Limb (tissue), 2 donors: ENCODE measurements around the gene CYTH4.

ENCODE experiments used
- DNase-seq, 2 donors: peaks; one replicate each; pipeline ENCODE4 v3.0.0-alpha.2; 2016; ENCODE audit errors: extremely low spot score in 2 of 2

CYTH4 gene

GRCh38 chr22:37290737-37291136 is 8.4 kb downstream of the CYTH4 start:
- no peak for DNase-seq

GRCh38 chr22:37291559-37292298 is 9.4 kb downstream of the CYTH4 start:
- DNase-seq, result no peak

DNA sequence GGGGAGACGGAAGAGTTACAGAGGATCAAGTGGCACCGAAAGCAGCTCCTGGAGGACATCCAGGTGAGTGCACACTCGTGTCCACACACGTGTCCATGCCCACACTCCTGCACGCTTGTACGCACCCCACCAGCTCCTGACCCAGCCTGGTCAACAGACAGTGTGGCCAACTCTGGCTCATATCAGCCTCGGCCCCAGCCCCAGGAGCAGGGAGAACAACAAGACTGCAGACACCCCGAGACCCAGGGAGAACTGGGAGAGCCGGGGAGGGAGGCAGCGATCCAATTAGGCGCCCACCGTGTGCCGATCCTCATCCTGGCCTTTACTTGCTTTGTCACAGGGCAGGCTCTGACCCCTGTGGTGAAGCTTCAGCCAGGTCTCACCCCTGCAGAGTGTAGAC is 10.3 kb downstream of the CYTH4 start:
- no peak for DNase-seq

- no peak for DNase-seq
These were observed 10.9 kb downstream of the CYTH4 start for GRCh38 chr22:37293172-37293571.

- no peak for DNase-seq
These were observed 12.4 kb downstream of the CYTH4 start for GRCh38 chr22:37294747-37295146.

- DNase-seq, result no peak
These were observed 13.0 kb downstream of the CYTH4 start for GRCh38 chr22:37295213-37295886.

- DNase-seq, result no peak
These were observed 13.6 kb downstream of the CYTH4 start for GRCh38 chr22:37295946-37296345.

DNA sequence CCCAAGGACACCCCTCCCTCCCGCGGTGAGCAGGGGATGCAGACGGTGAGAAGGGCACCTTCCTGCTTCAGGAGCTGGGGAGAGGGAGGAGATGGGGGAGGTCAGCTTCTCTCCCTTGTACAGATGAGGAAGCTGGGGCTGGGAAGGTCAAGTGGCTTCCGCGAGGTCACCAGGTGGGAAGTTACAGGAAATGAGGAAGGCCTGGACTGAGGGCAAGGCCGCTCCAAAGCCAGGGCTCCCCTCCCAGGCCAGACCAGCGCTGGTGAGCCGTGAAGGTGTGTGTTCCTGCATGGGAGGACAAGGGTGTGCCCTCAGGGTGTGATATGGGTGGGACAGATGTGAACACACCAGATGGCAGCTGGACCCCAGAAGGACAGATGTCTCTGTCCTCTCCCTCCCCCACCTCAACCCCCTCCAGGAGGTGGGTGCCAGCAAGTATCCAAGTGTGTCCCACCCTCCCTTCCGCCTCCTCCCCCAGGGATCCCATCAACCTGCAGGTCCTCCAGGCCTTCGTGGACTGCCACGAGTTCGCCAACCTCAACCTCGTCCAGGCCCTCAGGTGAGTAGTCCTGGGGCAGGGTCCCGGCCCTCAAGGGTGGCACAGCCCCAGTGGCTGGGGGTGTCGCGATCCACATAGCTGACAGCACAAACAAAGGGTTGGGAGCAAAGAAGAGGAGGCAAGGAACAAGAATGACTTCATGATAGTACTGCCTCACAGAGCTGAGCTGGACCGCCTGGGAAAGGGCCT is 16.6 kb downstream of the CYTH4 start:
- no peak for DNase-seq

- DNase-seq, result no peak
These were observed 17.7 kb downstream of the CYTH4 start for GRCh38 chr22:37299969-37300509.

- no peak for DNase-seq
These were observed 18.3 kb downstream of the CYTH4 start for GRCh38 chr22:37300551-37301017.

DNA sequence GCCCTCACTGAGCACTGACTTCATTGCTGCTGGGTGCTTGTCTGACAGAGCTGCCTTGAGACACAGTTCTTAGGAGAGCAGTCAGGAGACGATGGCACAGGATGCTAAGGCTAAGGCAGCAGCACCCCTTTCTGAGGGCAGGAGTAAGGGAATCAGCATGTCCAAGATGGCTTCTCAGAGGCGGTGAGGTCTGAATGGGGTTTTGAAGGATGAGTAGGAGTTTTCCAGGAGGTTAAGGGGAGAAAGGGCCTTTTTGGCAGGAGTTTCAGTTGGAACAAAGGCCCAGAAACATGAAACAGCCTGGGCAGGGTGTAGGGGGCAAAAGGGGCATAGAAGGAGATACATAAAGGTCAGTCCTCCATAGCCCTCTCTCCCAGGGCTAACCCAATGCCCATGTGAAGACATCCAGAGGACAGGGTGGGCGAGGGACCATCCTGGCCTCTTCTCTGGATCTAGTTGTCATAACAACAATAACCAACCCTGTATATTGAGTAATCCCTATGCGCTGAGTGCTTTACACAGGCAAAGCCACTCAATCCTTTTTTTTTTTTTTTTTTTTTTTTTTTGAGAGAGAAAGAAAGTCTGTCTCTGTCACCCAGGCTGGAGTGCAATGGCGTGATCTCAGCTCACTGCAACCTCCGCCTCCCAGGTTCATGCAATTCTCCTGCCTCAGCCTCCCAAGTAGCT is 19.0 kb downstream of the CYTH4 start:
- no peak for DNase-seq

DNA sequence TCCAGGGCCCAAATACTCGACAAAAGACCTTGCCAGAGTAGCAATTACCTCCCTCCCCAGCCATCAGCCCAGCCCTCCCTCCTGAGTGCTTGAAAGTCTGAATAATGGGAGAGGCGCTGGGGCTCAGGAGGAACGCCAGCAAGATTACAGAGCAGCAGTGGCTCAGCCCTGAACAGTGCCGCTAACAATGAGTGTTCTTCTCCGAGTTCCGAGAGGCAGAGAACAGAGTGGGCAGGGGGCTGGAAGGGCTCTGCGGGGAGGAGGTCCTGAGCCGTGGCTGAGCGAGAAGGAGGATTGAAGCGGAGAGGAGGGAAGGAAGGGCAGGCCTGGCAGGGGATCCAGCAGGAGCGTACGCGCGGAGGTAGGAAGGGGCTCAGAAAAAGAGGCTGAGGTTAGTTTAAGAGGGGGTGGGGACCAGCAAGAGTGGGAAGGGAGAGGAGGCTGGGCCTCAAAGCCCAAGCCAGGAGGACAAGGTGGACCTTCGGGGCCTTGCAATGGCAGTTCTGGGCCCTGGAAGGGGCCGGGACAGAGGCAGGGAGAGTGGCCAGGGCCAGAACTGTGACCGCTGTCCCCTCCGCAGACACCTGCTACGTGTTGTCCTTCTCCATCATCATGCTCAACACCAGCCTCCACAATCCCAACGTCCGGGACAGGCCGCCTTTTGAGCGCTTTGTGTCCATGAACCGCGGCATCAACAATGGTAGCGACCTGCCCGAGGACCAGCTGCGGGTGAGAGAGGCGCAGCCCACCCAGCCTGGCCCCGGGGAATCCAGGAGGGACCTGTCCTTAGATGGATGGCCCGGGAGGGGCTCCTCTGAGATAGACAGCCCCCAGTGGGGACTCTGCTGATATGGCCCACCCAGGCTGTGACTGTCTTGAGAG is 20.6 kb downstream of the CYTH4 start:
- DNase-seq, result no peak

DNA sequence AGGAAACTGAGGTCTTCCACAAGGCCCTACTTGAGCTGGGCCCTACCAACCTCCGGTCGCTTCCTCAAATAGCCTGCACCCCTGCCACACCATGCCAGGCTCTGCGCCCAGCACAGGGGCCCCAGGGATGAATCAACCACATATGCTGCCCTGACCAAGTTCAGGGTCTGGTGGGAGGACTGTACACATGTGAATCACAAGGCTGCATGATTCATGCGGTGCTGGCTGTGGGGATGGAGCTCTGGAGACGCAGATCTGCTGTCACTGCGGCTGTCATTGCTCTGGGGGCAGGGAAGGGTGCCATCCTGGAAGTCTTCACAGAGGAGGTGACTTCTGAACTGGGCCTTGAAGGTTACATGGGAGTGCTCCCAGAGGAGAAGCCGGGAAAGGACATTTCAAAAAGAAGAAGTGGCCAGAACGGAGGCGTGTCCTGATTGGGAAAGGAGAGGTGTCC is 21.5 kb downstream of the CYTH4 start:
- no peak for DNase-seq

GRCh38 chr22:37304595-37305343 is 22.5 kb downstream of the CYTH4 start:
- no peak for DNase-seq

DNA sequence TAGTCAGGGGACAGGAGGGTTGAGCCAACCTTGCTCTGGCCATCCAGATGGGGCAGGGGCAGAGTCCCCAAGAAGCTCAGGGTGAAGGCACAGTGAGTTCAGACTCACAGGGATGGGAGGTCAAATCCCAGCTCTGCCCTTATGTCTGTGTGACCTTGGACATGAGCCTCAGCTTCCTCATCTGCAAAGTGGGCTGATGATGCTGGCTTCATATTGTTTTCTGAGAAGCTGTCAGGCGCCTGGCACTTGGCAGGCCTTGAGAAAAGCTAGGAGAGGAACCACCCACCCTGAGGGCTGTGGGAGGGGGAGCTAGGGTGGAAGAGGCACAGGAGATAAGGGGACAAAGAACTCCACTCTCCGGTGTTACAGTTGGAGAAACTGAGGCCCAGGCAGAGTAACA is 23.6 kb downstream of the CYTH4 start:
- no peak for DNase-seq

- no peak for DNase-seq
These were observed 24.2 kb downstream of the CYTH4 start for GRCh38 chr22:37306494-37306829.

DNA sequence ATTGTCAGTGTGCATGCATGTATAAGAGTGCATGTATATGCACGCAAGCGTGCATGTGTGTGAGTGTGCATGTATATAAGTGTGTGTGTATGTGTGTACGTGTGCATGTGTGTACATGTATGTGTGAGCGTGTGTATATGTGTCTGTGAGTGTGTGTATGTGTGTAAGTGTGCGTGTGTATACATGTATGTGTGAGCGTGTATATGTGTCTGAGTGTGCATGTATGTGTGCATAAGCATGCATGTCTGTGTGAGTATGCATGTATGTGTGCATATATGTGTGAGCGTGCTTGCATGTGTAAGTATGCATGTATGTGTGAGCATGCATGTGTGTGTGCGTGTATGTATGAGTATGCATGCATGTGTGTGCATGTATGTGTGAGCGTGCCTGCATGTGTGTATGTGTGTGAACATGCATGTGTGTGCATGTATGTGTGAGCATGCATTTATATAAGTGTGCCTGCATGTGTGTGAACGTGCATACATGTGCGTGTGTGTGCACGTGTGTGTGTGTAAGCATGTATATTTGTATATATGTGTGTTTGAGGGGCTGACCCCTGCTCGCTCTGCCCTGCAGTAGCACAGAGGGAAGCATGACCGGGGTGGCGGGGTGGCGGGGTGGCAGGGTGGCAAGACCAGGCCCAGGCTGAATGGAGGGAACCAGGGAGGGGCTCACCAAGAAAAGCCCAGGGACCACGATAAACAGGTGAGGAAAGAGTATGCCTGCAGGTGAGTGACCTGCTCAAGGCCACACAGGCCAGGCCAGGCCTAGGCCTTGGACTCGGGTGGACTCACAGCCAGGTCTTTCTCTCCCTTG is 26.3 kb downstream of the CYTH4 start:
- no peak for DNase-seq

- no peak for DNase-seq
These were observed 27.1 kb downstream of the CYTH4 start for GRCh38 chr22:37309211-37310074.
